Neural progenitor cell (in vitro differentiated cells): Measurements from ENCODE around the gene TTYH2. TPM values are rescaled to one million over a fixed set of nuclear protein-coding genes. Genes with fewer than 3 reads are reported as not detected.
A peak's percentile ranks its signal among the peaks of the same experiment; 100 is the strongest.

Experiments used
- DNase-seq: peaks from one replicate; pipeline ENCODE4 v3.0.0-alpha.2; 2016; ENCODE audit warnings: low spot score
- H2AFZ ChIP-seq: fragments of 200-600 bp; sonication (generic); replicated peaks from 2 replicates; pipeline ENCODE4 v1.6.1; 2016; ENCODE audit warnings: antibody characterized with exemption
- H3F3A ChIP-seq: fragments of 200-600 bp; sonication (generic); 2 replicates; pipeline ENCODE4 v1.6.1; 2016; ENCODE audit warnings: antibody characterized with exemption, low read depth
- H3K27ac ChIP-seq: fragments of 200-600 bp; sonication (generic); 2 replicates; pipeline ENCODE4 v1.5.1; 2016; ENCODE audit warnings: mild to moderate bottlenecking
- H3K27me3 ChIP-seq: fragments of 200-600 bp; sonication (generic); 2 replicates; pipeline ENCODE4 v1.6.1; 2016; ENCODE audit warnings: mild to moderate bottlenecking, moderate library complexity
- H3K36me3 ChIP-seq: fragments of 200-600 bp; sonication (generic); 2 replicates; pipeline ENCODE4 v1.5.1; 2016
- H3K4me1 ChIP-seq: fragments of 200-600 bp; sonication (generic); 2 replicates; pipeline ENCODE4 v1.6.1; 2016; ENCODE audit warnings: mixed run types
- H3K4me2 ChIP-seq: fragments of 200-600 bp; sonication (generic); 2 replicates; pipeline ENCODE4 v1.6.1; 2016
- H3K4me3 ChIP-seq: fragments of 200-600 bp; sonication (generic); 2 replicates; pipeline ENCODE4 v1.5.1; 2016
- H3K79me2 ChIP-seq: fragments of 200-600 bp; sonication (generic); 2 replicates; pipeline ENCODE4 v1.6.1; 2016; ENCODE audit warnings: low read depth
- H3K9ac ChIP-seq: fragments of 200-600 bp; sonication (generic); 2 replicates; pipeline ENCODE4 v1.6.1; 2016
- H3K9me3 ChIP-seq: fragments of 200-600 bp; sonication (generic); 2 replicates; pipeline ENCODE4 v1.5.1; 2016; ENCODE audit warnings: low read depth
- H4K20me1 ChIP-seq: fragments of 200-600 bp; sonication (generic); 2 replicates; pipeline ENCODE4 v1.6.1; 2016; ENCODE audit warnings: low read depth
- H3K27ac Mint-ChIP-seq: 3 replicates; pipeline ENCODE4 v1.8.0; 2021; ENCODE audit warnings: mixed read lengths
- H3K27me3 Mint-ChIP-seq: 2 replicates; pipeline ENCODE4 v1.8.0; 2022; ENCODE audit warnings: low read depth, mild to moderate bottlenecking, inconsistent platforms, moderate library complexity, mixed read lengths; ENCODE audit not compliant: insufficient read depth
- H3K36me3 Mint-ChIP-seq: 3 replicates; pipeline ENCODE4 v1.8.0; 2021; ENCODE audit warnings: mixed read lengths
- H3K4me1 Mint-ChIP-seq: 3 replicates; pipeline ENCODE4 v1.8.0; 2021; ENCODE audit warnings: mixed read lengths
- H3K4me3 Mint-ChIP-seq: 3 replicates; pipeline ENCODE4 v1.8.0; 2021; ENCODE audit warnings: mild to moderate bottlenecking, moderate library complexity, mixed read lengths
- H3K9me3 Mint-ChIP-seq: 3 replicates; pipeline ENCODE4 v1.8.0; 2020; ENCODE audit warnings: mixed read lengths
- EZH2 ChIP-seq: fragments of 200-600 bp; sonication (generic); IDR thresholded peaks from 2 replicates; pipeline ENCODE4 v1.6.1; 2017; ENCODE audit warnings: antibody characterized with exemption, mild to moderate bottlenecking, moderate library complexity
- EZH2phosphoT487 ChIP-seq: fragments of 200-600 bp; sonication (generic); IDR thresholded peaks from 2 replicates; pipeline ENCODE4 v1.6.1; 2017; ENCODE audit warnings: antibody characterized with exemption
- total RNA-seq: library from RNA; depleted of rRNA; stranded (reverse); fragments of >200 nt; gene quantifications from 2 replicates; pipeline ENCODE4 v1.2.3, GENCODE V29; 2015; ENCODE audit warnings: low replicate concordance
- TF ChIP-seq, protein P1 (sequence below): fragments of 200-600 bp; sonication (generic); IDR thresholded peaks from 2 replicates; pipeline ENCODE4 v1.5.1; 2017; ENCODE audit warnings: antibody characterized with exemption, mild to moderate bottlenecking

TTYH2 gene
- total RNA-seq, 1 donor from 2014 or later = 5.8 TPM

- Histone ChIP-seq H3K36me3 (no peaks in the 10 kb centered on the region), H3K4me3 (no peak overlapping the region), H3F3A (no peaks in the 10 kb centered on the region), H3K27me3 (peaks cover under 1% of the 10 kb centered on the region), H2AFZ (no peak overlapping the region), H3K4me2 (no peak overlapping the region), H3K79me2 (no peaks in the 10 kb centered on the region), H4K20me1 (no peaks in the 10 kb centered on the region), H3K4me1 (no peaks in the 10 kb centered on the region), H3K27ac (no peak overlapping the region), H3K9me3 (no peaks in the 10 kb centered on the region), H3K9ac (no peak overlapping the region)
- no peak for TF ChIP-seq EZH2
- TF ChIP-seq, protein P1, sequence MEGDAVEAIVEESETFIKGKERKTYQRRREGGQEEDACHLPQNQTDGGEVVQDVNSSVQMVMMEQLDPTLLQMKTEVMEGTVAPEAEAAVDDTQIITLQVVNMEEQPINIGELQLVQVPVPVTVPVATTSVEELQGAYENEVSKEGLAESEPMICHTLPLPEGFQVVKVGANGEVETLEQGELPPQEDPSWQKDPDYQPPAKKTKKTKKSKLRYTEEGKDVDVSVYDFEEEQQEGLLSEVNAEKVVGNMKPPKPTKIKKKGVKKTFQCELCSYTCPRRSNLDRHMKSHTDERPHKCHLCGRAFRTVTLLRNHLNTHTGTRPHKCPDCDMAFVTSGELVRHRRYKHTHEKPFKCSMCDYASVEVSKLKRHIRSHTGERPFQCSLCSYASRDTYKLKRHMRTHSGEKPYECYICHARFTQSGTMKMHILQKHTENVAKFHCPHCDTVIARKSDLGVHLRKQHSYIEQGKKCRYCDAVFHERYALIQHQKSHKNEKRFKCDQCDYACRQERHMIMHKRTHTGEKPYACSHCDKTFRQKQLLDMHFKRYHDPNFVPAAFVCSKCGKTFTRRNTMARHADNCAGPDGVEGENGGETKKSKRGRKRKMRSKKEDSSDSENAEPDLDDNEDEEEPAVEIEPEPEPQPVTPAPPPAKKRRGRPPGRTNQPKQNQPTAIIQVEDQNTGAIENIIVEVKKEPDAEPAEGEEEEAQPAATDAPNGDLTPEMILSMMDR = peak; percentile 35
- TF ChIP-seq EZH2phosphoT487 = no peak
- peaks cover 9% of the 10 kb centered on the region for H3K9me3 Mint-ChIP-seq
- H3K4me3 Mint-ChIP-seq = no peak overlapping the region
- H3K36me3 Mint-ChIP-seq = no peaks in the 10 kb centered on the region
- peak overlapping the region; percentile 57 for H3K27ac Mint-ChIP-seq
- peaks cover 8% of the 10 kb centered on the region for H3K4me1 Mint-ChIP-seq
- peaks cover 14% of the 10 kb centered on the region for H3K27me3 Mint-ChIP-seq
- DNase-seq = peak; percentile 25
These were observed 77.0 kb downstream of the TTYH2 start for GRCh38 chr17:74290340-74290739.

GRCh38 chr17:74292495-74292894 is 79.1 kb downstream of the TTYH2 start:
- no peak for TF ChIP-seq EZH2
- TF ChIP-seq, protein P1 = no peak
- no peak for TF ChIP-seq EZH2phosphoT487
- Mint-ChIP-seq H3K36me3 (no peaks in the 10 kb centered on the region), H3K27me3 (peaks cover 14% of the 10 kb centered on the region), H3K27ac (no peak overlapping the region), H3K9me3 (peaks cover 10% of the 10 kb centered on the region), H3K4me1 (peaks cover 21% of the 10 kb centered on the region), H3K4me3 (no peak overlapping the region)
- Histone ChIP-seq H3K79me2 (no peaks in the 10 kb centered on the region), H4K20me1 (no peaks in the 10 kb centered on the region), H3K4me1 (no peaks in the 10 kb centered on the region), H3K4me3 (no peak overlapping the region), H3K27ac (no peak overlapping the region), H3K9me3 (no peaks in the 10 kb centered on the region), H3K4me2 (no peak overlapping the region), H3K36me3 (no peaks in the 10 kb centered on the region), H3K9ac (no peak overlapping the region), H2AFZ (no peak overlapping the region), H3F3A (peaks cover 12% of the 10 kb centered on the region), H3K27me3 (no peaks in the 10 kb centered on the region)
- DNase-seq = no peak

- H3K9me3 ChIP-seq = no peaks in the 10 kb centered on the region
- Mint-ChIP-seq H3K4me3 (no peak overlapping the region), H3K27ac (no peak overlapping the region), H3K9me3 (peaks cover 10% of the 10 kb centered on the region), H3K36me3 (no peaks in the 10 kb centered on the region), H3K27me3 (peaks cover 20% of the 10 kb centered on the region), H3K4me1 (peaks cover 22% of the 10 kb centered on the region)
- no peak overlapping the region for H3K4me3 ChIP-seq
- H3K27me3 ChIP-seq = no peaks in the 10 kb centered on the region
- H3K36me3 ChIP-seq = no peaks in the 10 kb centered on the region
- H3K9ac ChIP-seq = no peak overlapping the region
- no peak for DNase-seq
- TF ChIP-seq EZH2phosphoT487 (no peak), EZH2 (no peak)
- TF ChIP-seq, protein P1 = no peak
- H3K27ac ChIP-seq = no peak overlapping the region
- no peaks in the 10 kb centered on the region for H4K20me1 ChIP-seq
- H3F3A ChIP-seq = peaks cover 12% of the 10 kb centered on the region
- H2AFZ ChIP-seq = no peak overlapping the region
- H3K4me2 ChIP-seq = no peak overlapping the region
- H3K79me2 ChIP-seq = no peaks in the 10 kb centered on the region
- H3K4me1 ChIP-seq = no peaks in the 10 kb centered on the region
These were observed 82.5 kb downstream of the TTYH2 start for GRCh38 chr17:74295625-74296547.
